ENCODE results near the gene SH3PXD2B.
"Not testable (repeated sequence)": the region's sequence is repeated elsewhere in the genome, so short reads cannot be mapped to it uniquely, and the experiment has no call there.

SH3PXD2B gene

GRCh38 chr5:172396220-172396619, 58.1 kb downstream of the SH3PXD2B start:
- DNase-seq = no peak

DNA sequence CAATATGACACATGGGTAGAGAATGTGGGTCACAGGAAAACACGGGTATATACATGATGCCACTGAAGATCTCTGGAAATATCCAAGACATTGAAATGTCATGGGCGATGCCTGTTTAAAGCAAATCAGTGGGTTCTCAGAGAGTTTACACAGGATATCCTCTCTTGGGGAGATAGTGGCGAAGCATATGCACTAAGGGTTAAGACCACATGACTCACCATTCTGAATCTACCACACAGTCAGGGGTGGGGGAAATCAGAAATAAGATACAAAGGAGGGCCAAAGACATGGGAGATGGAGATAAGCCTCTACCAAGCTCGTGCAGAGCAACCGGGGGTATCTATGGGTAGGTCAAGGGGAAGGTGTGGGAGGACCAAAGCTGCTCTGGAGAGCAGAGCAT, 58.8 kb downstream of the SH3PXD2B start:
- no peak for DNase-seq

- no peak for DNase-seq
Observed at GRCh38 chr5:172389578-172390112, 64.7 kb downstream of the SH3PXD2B start.

DNA sequence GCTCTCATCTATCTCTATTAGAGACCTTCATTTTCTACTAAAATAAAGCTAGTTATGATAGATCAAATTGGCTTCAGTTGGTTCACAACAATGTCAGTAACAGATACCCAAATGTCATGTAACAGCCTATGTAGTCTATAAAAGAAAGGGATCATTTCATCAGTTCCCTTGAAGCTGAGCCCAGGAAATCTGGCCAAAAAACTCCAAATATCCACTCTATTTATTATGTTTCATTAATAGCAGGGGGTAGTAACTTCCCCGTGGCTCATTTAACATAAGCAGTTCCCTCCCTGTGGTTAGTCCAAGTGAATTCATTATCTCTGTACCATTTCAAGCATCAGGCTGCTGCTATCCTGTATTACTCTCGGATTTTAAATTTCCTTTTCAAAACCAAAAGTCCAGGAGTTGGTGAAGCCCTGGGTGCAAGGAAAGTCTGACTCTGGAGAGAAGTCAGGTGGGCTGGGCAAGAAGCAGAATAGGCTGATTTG, 66.0 kb downstream of the SH3PXD2B start:
- no peak for DNase-seq

- DNase-seq = no peak
Observed at GRCh38 chr5:172385707-172386106, 68.6 kb downstream of the SH3PXD2B start.

- DNase-seq = no peak
Observed at GRCh38 chr5:172385010-172385563, 69.2 kb downstream of the SH3PXD2B start.

DNA sequence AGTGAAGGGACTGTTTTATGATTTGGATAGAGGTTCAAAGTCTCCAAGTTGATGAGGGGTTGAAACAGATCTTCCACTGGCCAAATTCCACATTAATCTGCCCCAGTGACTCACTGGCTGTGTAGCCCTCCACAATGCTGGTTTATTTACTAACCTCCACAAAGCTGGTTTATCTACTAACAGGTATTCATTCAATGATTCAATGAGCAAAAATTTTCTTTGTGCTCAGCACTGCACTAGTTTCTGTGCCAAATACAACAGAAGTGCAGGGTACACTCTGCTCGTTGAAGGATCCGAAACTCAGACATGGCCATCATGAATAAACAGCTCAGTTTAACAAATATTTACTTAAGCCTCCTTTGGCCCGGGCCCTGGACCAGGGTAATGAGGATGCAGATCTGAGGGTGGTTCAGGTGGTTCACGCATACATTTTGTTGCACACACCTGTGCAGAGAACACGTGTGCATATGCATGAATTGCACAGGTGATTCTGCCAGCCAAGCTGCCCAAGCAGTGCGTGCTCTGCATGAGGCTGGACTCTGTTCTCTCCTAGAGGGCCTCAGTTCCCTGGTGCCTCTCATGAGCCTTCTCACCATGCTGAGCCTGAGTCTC, 71.0 kb downstream of the SH3PXD2B start:
- no peak for DNase-seq

- no peak for DNase-seq
Observed at GRCh38 chr5:172380987-172381643, 73.2 kb downstream of the SH3PXD2B start.

- DNase-seq = no peak
Observed at GRCh38 chr5:172380301-172380986, 73.9 kb downstream of the SH3PXD2B start.

- DNase-seq = no peak
Observed at GRCh38 chr5:172379481-172379880, 74.8 kb downstream of the SH3PXD2B start.

DNA sequence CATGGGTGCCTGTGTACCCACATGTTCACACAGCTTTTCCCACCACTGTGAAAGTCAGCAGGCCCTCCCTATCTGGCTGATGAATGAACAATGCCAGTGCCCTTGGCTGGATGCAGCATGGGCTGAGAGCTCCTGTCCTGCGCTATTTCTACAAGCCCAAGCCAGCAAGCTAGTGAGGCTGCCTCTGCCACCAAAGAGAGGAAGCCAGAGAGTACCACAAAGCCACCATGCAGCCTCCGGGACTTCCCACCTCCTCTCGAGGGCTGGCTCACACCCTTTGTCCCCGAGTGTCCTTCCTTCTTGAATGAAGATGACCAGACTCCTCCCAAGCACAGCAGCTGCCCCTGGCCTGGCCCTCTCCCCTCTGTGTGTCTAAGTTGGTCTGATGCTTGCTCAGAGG, 76.5 kb downstream of the SH3PXD2B start:
- DNase-seq = no peak

DNA sequence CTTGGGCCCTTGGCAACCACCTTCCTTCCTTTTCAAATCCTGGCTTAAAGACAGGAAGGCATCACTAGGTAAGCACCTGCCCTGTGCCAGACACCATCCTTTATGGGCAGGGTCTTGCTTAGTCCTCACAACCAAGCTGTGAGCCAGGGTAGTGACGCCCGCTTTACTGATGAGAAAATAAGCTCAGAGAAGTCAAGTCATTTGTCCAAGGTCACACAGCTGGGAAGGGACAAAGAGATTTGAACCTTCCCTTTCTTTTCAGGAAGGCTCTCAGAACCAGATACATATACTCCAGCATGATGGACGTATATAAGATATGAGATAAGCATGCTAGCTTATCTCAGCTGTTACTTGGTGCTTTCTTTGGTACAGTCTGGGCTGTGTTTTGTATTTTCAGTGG, 76.9 kb downstream of the SH3PXD2B start:
- DNase-seq = no peak

DNA sequence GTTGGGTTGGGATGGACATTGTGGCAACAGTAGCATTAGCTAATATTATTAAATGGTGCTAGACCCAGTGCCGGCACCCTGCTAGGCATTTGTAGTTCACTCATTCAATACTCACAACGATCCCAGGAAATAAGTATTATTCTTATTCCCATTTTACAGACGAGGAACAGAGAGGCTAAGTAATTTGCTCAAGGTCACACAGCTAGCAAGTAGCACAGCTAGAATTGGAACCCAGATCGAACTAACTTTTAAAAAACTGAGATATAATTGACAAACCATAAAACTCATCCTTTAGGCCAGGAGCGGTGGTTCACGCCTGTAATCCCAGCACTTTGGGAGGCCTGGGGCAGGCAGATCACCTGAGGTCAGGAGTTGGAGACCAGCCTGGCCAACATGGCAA, 79.5 kb downstream of the SH3PXD2B start:
- DNase-seq = no peak

DNA sequence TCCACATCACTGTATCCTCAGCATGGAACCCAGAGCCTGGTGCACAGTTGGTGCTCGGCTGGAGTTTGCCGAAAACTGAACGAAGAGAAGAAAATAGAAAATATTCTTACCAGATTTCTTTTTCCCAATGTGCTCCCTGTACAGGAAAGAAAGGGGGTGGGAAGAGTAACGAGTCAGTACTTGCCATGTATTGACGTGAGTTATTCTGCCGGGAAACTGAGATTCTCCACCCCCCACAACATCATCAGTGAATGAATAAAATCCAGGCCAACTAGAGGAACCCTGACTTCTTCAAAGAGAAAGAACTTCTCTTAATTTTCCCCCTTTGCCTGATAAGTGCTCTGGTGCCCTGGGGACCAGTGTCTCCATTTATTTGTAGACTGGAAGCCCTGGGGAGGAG, 80.6 kb downstream of the SH3PXD2B start:
- no peak for DNase-seq

DNA sequence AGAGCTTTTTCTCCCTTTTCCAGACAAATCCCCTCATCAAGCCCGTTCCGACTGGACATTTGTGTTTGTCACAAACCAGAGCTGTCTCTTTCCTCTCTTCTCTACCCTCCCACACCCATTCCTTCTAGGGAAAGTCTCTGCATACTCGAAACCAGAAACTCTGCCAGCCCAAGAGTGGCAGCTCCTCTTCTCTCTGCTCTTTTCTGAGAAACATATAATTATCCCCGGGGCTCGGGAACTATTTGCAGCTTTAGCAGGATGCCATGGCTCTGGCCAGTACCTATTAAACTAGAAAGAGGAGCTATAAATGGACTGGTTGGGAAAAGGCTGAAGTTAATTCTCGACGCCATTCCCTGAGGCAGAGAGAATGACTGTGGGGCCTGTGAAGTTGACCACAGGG, 82.6 kb downstream of the SH3PXD2B start:
- no peak for DNase-seq

DNA sequence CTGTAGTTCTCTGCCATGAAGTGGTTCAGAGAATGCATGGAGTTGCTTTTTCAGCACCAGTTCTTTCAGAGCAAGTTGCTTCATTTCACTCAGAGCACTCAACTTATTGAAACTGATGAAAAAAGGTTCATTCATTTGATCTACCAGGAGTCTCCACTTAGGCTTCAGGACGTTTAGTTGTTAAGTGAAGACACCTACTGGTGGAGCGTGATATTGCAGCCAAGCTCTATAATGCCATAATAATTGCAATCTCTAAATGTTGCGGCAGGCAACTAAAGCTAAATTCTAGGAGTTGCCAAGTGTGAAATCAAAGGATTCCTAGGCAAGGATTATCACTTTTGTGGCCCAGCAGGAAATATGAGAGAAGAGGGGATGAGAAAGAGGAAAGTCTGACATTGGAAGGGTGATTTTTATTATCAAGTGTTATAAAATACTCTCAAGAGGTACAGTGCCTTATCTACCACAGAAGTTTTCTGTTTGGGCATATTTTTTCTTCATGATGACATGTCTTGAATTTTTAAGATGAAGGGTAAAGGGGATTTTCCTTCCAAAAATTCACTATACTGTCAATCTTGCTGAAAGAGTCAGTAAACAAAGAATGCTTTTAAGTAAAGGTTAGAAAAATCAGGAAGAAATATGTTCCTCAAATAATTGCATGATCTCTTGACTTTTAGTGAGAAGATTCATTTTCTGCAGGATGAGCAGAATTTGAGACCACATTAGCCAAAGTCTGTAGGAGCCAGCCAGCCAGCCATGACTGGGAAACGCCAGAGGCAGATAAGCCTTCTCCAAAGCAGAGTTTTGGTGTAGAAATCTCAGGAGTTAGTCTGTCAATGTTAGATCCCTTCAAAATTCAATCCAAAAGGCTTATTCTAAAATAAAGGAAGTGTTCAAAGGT, 83.4 kb downstream of the SH3PXD2B start:
- no peak for DNase-seq

DNA sequence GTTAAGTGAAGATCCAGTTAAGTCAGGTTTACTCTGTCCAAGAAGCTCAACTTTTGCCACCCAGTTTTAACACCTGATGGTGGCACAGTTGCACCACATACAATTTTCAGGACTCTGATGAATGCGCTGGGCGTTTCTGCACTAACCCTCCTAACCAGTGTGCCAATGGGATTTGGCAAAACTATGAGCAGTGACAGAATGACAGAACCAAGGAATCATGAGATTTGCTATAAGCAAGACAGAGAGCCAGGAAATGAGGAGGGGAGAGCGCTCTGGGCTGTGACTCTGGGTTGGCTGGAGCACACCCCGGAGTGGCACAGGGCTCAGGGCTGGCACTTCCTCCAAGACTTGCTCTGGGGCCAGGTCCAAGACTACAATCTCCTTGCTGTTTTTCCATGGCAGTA, 84.1 kb downstream of the SH3PXD2B start:
- DNase-seq = no peak

DNA sequence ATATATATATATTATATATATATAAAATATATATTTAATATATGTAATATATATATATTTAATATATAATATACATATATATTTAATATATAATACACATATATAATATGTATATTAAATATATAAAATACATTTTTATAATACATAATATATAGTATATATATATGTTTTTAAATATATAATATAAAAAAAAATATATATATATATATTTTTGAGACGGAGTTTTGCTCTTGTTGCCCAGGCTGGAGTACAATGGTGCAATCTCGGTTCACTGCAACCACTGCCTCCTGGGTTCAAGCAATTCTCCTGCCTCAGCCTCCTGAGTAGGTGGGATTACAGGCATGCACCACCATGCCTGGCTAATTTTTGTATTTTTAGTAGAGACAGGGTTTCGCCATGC, 85.6 kb downstream of the SH3PXD2B start:
- not testable (repeated sequence) for DNase-seq

DNA sequence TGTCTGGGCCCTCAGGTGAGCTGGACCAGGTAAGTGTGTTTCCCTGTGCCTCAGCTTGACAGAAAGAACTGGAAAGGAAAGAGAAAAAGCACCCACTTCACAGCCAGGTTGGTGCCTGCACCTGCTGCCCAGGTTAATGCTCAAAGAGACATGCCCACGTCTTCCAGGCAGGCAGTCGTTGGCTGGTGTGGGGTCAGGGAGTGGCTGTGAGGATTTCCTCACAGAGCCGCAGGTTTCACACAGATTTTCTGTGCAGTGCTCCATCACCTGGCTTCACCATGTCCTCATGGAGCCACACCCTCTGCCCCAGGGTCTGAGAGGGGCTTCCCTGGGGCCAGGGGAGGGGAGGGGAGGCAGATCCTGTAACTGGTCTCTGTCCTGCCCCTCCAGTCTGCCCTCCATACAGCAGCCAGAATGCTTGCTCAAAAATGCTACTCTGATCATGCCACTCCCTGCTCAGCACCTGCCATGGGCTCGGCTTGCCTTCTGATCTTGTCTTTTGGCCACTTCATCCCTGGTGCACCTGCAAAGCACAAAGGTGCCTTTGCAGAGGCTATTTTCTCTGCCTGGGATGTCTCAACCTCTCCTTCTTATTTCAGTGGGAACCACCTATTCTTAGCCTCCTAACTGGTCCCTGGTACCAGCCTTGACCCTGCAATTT, 88.2 kb downstream of the SH3PXD2B start:
- no peak for DNase-seq

- no peak for DNase-seq
Observed at GRCh38 chr5:172364773-172365172, 89.6 kb downstream of the SH3PXD2B start.

- no peak for DNase-seq
Observed at GRCh38 chr5:172362755-172363154, 91.6 kb downstream of the SH3PXD2B start.

Data from bone marrow (tissue), 2 donors.